ENCODE data around the gene MIF.
"Not testable (repeated sequence)": the region's sequence is repeated elsewhere in the genome, so short reads cannot be mapped to it uniquely, and the experiment has no call there.

Gene MIF

GRCh38 chr22:23907423-23907822 is 13.2 kb downstream of the MIF start:
- not testable (repeated sequence) for H3K9me3 Mint-ChIP-seq, H3K27me3 Mint-ChIP-seq, H3K27ac Mint-ChIP-seq, H3K36me3 Mint-ChIP-seq, H3K4me1 Mint-ChIP-seq, H3K4me3 Mint-ChIP-seq

- Mint-ChIP-seq H3K27me3 (no peaks in the 10 kb centered on the region), H3K36me3 (no peaks in the 10 kb centered on the region), H3K4me1 (peaks cover 8% of the 10 kb centered on the region), H3K9me3 (no peaks in the 10 kb centered on the region), H3K27ac (no peak overlapping the region), H3K4me3 (no peak overlapping the region)
Measured at GRCh38 chr22:23908587-23909205, 14.5 kb downstream of the MIF start.

- Mint-ChIP-seq H3K4me1 (peaks cover 13% of the 10 kb centered on the region), H3K27ac (no peak overlapping the region), H3K36me3 (no peaks in the 10 kb centered on the region), H3K27me3 (no peaks in the 10 kb centered on the region), H3K4me3 (no peak overlapping the region), H3K9me3 (no peaks in the 10 kb centered on the region)
Measured at GRCh38 chr22:23909296-23909898, 15.2 kb downstream of the MIF start.

GRCh38 chr22:23910496-23911190 is 16.5 kb downstream of the MIF start:
- Mint-ChIP-seq H3K9me3 (no peaks in the 10 kb centered on the region), H3K4me3 (no peak overlapping the region), H3K4me1 (peaks cover 18% of the 10 kb centered on the region), H3K36me3 (no peaks in the 10 kb centered on the region), H3K27me3 (no peaks in the 10 kb centered on the region), H3K27ac (no peak overlapping the region)

GRCh38 chr22:23911318-23911980 is 17.3 kb downstream of the MIF start:
- Mint-ChIP-seq H3K27me3 (no peaks in the 10 kb centered on the region), H3K36me3 (no peaks in the 10 kb centered on the region), H3K27ac (no peak overlapping the region), H3K9me3 (no peaks in the 10 kb centered on the region), H3K4me1 (peaks cover 18% of the 10 kb centered on the region), H3K4me3 (no peak overlapping the region)

- Mint-ChIP-seq H3K4me3 (no peak overlapping the region), H3K27me3 (no peaks in the 10 kb centered on the region), H3K4me1 (peaks cover 18% of the 10 kb centered on the region), H3K36me3 (no peaks in the 10 kb centered on the region), H3K9me3 (no peaks in the 10 kb centered on the region), H3K27ac (no peak overlapping the region)
Measured at GRCh38 chr22:23912293-23912903, 18.2 kb downstream of the MIF start.

GRCh38 chr22:23913306-23913660 is 19.1 kb downstream of the MIF start:
- peak overlapping the region; percentile 100 for H3K27ac Mint-ChIP-seq
- no peaks in the 10 kb centered on the region for H3K36me3 Mint-ChIP-seq
- peaks cover 18% of the 10 kb centered on the region for H3K4me1 Mint-ChIP-seq
- H3K9me3 Mint-ChIP-seq, result no peaks in the 10 kb centered on the region
- H3K4me3 Mint-ChIP-seq, result peak overlapping the region; percentile 98
- H3K27me3 Mint-ChIP-seq, result no peaks in the 10 kb centered on the region

- Mint-ChIP-seq H3K4me1 (peaks cover 18% of the 10 kb centered on the region), H3K4me3 (peak overlapping the region; percentile 98), H3K27me3 (no peaks in the 10 kb centered on the region), H3K27ac (peak overlapping the region; percentile 100), H3K36me3 (no peaks in the 10 kb centered on the region), H3K9me3 (no peaks in the 10 kb centered on the region)
Measured at GRCh38 chr22:23913661-23914353, 19.6 kb downstream of the MIF start.

GRCh38 chr22:23915290-23915689 is 21.1 kb downstream of the MIF start:
- H3K9me3 Mint-ChIP-seq, result no peaks in the 10 kb centered on the region
- peaks cover 18% of the 10 kb centered on the region for H3K4me1 Mint-ChIP-seq
- no peaks in the 10 kb centered on the region for H3K27me3 Mint-ChIP-seq
- no peaks in the 10 kb centered on the region for H3K36me3 Mint-ChIP-seq
- H3K4me3 Mint-ChIP-seq, result no peak overlapping the region
- no peak overlapping the region for H3K27ac Mint-ChIP-seq

GRCh38 chr22:23920267-23920611 is 26.1 kb downstream of the MIF start:
- not testable (repeated sequence) for H3K27me3 Mint-ChIP-seq, H3K4me1 Mint-ChIP-seq, H3K4me3 Mint-ChIP-seq, H3K9me3 Mint-ChIP-seq, H3K27ac Mint-ChIP-seq, H3K36me3 Mint-ChIP-seq

- H3K36me3 Mint-ChIP-seq, H3K27ac Mint-ChIP-seq, H3K4me3 Mint-ChIP-seq, H3K9me3 Mint-ChIP-seq, H3K4me1 Mint-ChIP-seq, H3K27me3 Mint-ChIP-seq: not testable (repeated sequence)
Measured at GRCh38 chr22:23921586-23922201, 27.5 kb downstream of the MIF start.

- Mint-ChIP-seq H3K4me3 (no peak overlapping the region), H3K27me3 (no peaks in the 10 kb centered on the region), H3K27ac (no peak overlapping the region), H3K9me3 (no peaks in the 10 kb centered on the region), H3K36me3 (no peaks in the 10 kb centered on the region), H3K4me1 (no peaks in the 10 kb centered on the region)
Measured at GRCh38 chr22:23922921-23923320, 28.7 kb downstream of the MIF start.

GRCh38 chr22:23925020-23925606 is 30.9 kb downstream of the MIF start:
- Mint-ChIP-seq H3K27me3 (peaks cover 1% of the 10 kb centered on the region), H3K4me3 (no peak overlapping the region), H3K9me3 (no peaks in the 10 kb centered on the region), H3K27ac (no peak overlapping the region), H3K36me3 (no peaks in the 10 kb centered on the region), H3K4me1 (no peaks in the 10 kb centered on the region)

- Mint-ChIP-seq H3K36me3 (peaks cover 2% of the 10 kb centered on the region), H3K9me3 (no peaks in the 10 kb centered on the region), H3K27me3 (peaks cover 1% of the 10 kb centered on the region), H3K27ac (no peak overlapping the region), H3K4me1 (no peaks in the 10 kb centered on the region), H3K4me3 (no peak overlapping the region)
Measured at GRCh38 chr22:23926561-23926960, 32.4 kb downstream of the MIF start.

Data from activated naive CD4-positive, alpha-beta T cell treated with anti-CD3 and anti-CD28 coated beads, Interleukin-2, amount 50 U/mL, for 24 hours (primary cell).